CD4-positive, alpha-beta T cell (primary cell): Measurements from ENCODE around the gene HLA-F. TPM values are rescaled to one million over a fixed set of nuclear protein-coding genes. Genes with fewer than 3 reads are reported as not detected.

ENCODE experiments used
- ATAC-seq: fragments of 200-7000 bp; cut with Tn5 transposase; one replicate; pipeline ENCODE4 v1.10.0; 2022; ENCODE audit warnings: mild to moderate bottlenecking; ENCODE audit not compliant: poor library complexity
- CTCF ChIA-PET: fragments of 350-600 bp; sonication (Branson Sonifier 250); formaldehyde crosslinking; loops from one replicate; lab custom pipeline; 2021; ENCODE audit warnings: antibody characterized with exemption, inconsistent platforms; lab: Charles Lee
- POLR2A ChIA-PET: fragments of 350-600 bp; sonication (Branson Sonifier 250); formaldehyde crosslinking; loops from one replicate; lab custom pipeline; 2021; ENCODE audit warnings: antibody characterized with exemption, inconsistent platforms; lab: Charles Lee
- DNase-seq, 14 experiments: peaks; one replicate each; pipeline ENCODE4 v3.0.0-alpha.2; 2013 to 2020; ENCODE audit warnings: mixed read lengths in 2 of 14
- H3K27ac ChIP-seq, 2 donors: one replicate each; pipeline versions ENCODE4 v1.5.1 to v1.7.0; 2013; ENCODE audit warnings: low read length in 2 of 2, low read depth in 1 of 2, mild to moderate bottlenecking in 1 of 2
- H3K27me3 ChIP-seq, 2 experiments: 1 replicate in 1 of 2; 2 replicates in 1 of 2; pipeline versions ENCODE4 v1.6.1 to v1.7.0; 2013; ENCODE audit warnings: low read length in 2 of 2, control low read depth in 1 of 2, mild to moderate bottlenecking in 1 of 2, moderate library complexity in 1 of 2; ENCODE audit not compliant: insufficient read depth in 2 of 2, control insufficient read depth in 1 of 2
- H3K36me3 ChIP-seq: one replicate; pipeline ENCODE4 v1.6.1; 2013; ENCODE audit warnings: low read length, control low read depth; ENCODE audit not compliant: insufficient read depth
- H3K4me1 ChIP-seq: one replicate; pipeline ENCODE4 v1.6.1; 2013; ENCODE audit warnings: low read length, control low read depth; ENCODE audit not compliant: insufficient read depth
- H3K4me3 ChIP-seq: one replicate; pipeline ENCODE4 v1.5.1; 2013; ENCODE audit warnings: mild to moderate bottlenecking, low read length, moderate library complexity
- H3K9me3 ChIP-seq, 2 experiments: 1 replicate in 1 of 2; 2 replicates in 1 of 2; pipeline versions ENCODE4 v1.6.1 to v1.7.0; 2013; ENCODE audit warnings: low read length in 2 of 2, mild to moderate bottlenecking in 2 of 2, control low read depth in 1 of 2, moderate library complexity in 1 of 2; ENCODE audit not compliant: control insufficient read depth in 1 of 2, insufficient read depth in 1 of 2
- H3K27ac Mint-ChIP-seq: one replicate; pipeline ENCODE4 v1.8.0; 2020; ENCODE audit warnings: mixed read lengths
- H3K27me3 Mint-ChIP-seq: one replicate; pipeline ENCODE4 v1.8.0; 2021; ENCODE audit warnings: mixed read lengths
- H3K36me3 Mint-ChIP-seq: one replicate; pipeline ENCODE4 v1.8.0; 2021; ENCODE audit warnings: low read depth, mixed read lengths
- H3K4me1 Mint-ChIP-seq: one replicate; pipeline ENCODE4 v1.8.0; 2021; ENCODE audit warnings: low read depth, mixed read lengths
- H3K4me3 Mint-ChIP-seq: one replicate; pipeline ENCODE4 v1.8.0; 2020; ENCODE audit warnings: mild to moderate bottlenecking, mixed read lengths
- H3K9me3 Mint-ChIP-seq: one replicate; pipeline ENCODE4 v1.8.0; 2020; ENCODE audit warnings: mixed read lengths
- CTCF ChIP-seq: fragments of 200-600 bp; IDR thresholded peaks from one replicate; pipeline ENCODE4 v1.8.0; 2022; ENCODE audit warnings: antibody characterized with exemption, mild to moderate bottlenecking
- intact Hi-C, 2 experiments: fragments of 100-400 bp; cut with DNase I in 1 of 2; cut with micrococcal nuclease in 1 of 2; formaldehyde crosslinking; loops; one replicate each; pipeline versions ENCODE4 v1.15.1 to v1.9.0; 2023 to 2025; cut with DNase I, micrococcal nuclease
- total RNA-seq, 174 experiments: library from RNA in 2 of 174; stranded (reverse) in 2 of 174; gene quantifications; one replicate each; pipeline ENCODE4 v1.2.3 and lab custom pipeline; 2021 to 2026

Gene HLA-F
- total RNA-seq, 2 experiments from 2014 or later = 560 TPM

- no peaks in the 10 kb centered on the region for H3K27me3 Mint-ChIP-seq
- H3K9me3 Mint-ChIP-seq = no peaks in the 10 kb centered on the region
- Histone ChIP-seq H3K4me1 (peaks cover 42% of the 10 kb centered on the region), H3K9me3 (no peaks in the 10 kb centered on the region), H3K4me3 (no peak overlapping the region), H3K27ac (no peak overlapping the region), H3K36me3 (peaks cover 24% of the 10 kb centered on the region), H3K27me3 (no peaks in the 10 kb centered on the region)
- H3K4me1 Mint-ChIP-seq = peaks cover 46% of the 10 kb centered on the region
- POLR2A ChIA-PET = interaction anchor here (0.7 to 4.3 kb wide), 2 partner anchors 12 to 13 kb away, joined by 3 to 65 read pairs; no protein-coding TSS in a partner anchor
- H3K36me3 Mint-ChIP-seq = peaks cover 36% of the 10 kb centered on the region
- ATAC-seq = no peak
- intact Hi-C loops = loop anchor here (5.0 to 10.0 kb wide), 2 partner anchors 69 to 244 kb away; no protein-coding TSS in a partner anchor
- no peak overlapping the region for H3K27ac Mint-ChIP-seq
- CTCF ChIA-PET = interaction anchor here (0.8 to 2.7 kb wide), 3 partner anchors 12 to 67 kb away, joined by 3 to 17 read pairs (median 3); no protein-coding TSS in a partner anchor
- peak in 6 of 14 experiments; percentile 36 to 74 (median 58) for DNase-seq
- no peak overlapping the region for H3K4me3 Mint-ChIP-seq
- peak; percentile 32 for TF ChIP-seq CTCF
Measured at GRCh38 chr6:29720863-29721262, 2.4 kb upstream of the HLA-F start.

GRCh38 chr6:29723666-29724588 lies 693 bp downstream of the HLA-F start:
- no peaks in the 10 kb centered on the region for H3K27me3 Mint-ChIP-seq
- H3K4me3 Mint-ChIP-seq = peak overlapping the region; percentile 97
- peak overlapping the region; percentile 99 to 100 for H3K27ac ChIP-seq
- ChIA-PET POLR2A (interaction anchor here (4.3 kb wide), 1 partner anchor 15 kb away, joined by 65 read pairs; no protein-coding TSS in a partner anchor), CTCF (no interaction called here)
- intact Hi-C loops = loop anchor here (5.0 to 10.0 kb wide), 2 partner anchors 72 to 241 kb away; no protein-coding TSS in a partner anchor
- ATAC-seq (peak; percentile 28), DNase-seq (peak; percentile 49 to 88 (median 74))
- peaks cover 67% of the 10 kb centered on the region for H3K36me3 Mint-ChIP-seq
- H3K4me1 Mint-ChIP-seq = peaks cover 76% of the 10 kb centered on the region
- peaks cover 64% of the 10 kb centered on the region for H3K4me1 ChIP-seq
- no peaks in the 10 kb centered on the region for H3K9me3 Mint-ChIP-seq
- no peak for TF ChIP-seq CTCF
- peaks cover 54% of the 10 kb centered on the region for H3K36me3 ChIP-seq
- H3K27me3 ChIP-seq = no peaks in the 10 kb centered on the region
- H3K9me3 ChIP-seq = no peaks in the 10 kb centered on the region
- peak overlapping the region; percentile 95 for H3K27ac Mint-ChIP-seq
- H3K4me3 ChIP-seq = peak overlapping the region; percentile 100

GRCh38 chr6:29724937-29725869 lies 2.0 kb downstream of the HLA-F start:
- peaks cover 56% of the 10 kb centered on the region for H3K36me3 ChIP-seq
- H3K27me3 Mint-ChIP-seq = no peaks in the 10 kb centered on the region
- peak overlapping the region; percentile 100 for H3K4me3 ChIP-seq
- peaks cover 64% of the 10 kb centered on the region for H3K4me1 ChIP-seq
- no peak for TF ChIP-seq CTCF
- no peaks in the 10 kb centered on the region for H3K27me3 ChIP-seq
- peaks cover 71% of the 10 kb centered on the region for H3K36me3 Mint-ChIP-seq
- peak in 1 of 14 experiments; percentile 35 for DNase-seq
- intact Hi-C loops = loop anchor here (5.0 to 10.0 kb wide), 2 partner anchors 73 to 240 kb away; no protein-coding TSS in a partner anchor
- H3K4me1 Mint-ChIP-seq = peaks cover 89% of the 10 kb centered on the region
- POLR2A ChIA-PET = interaction anchor here (1.0 to 4.5 kb wide), 3 partner anchors 17 to 239 kb away, joined by 3 to 44 read pairs (median 22); no protein-coding TSS in a partner anchor
- CTCF ChIA-PET = interaction anchor here (1.4 to 1.7 kb wide), 3 partner anchors 25 to 75 kb away, joined by 4 to 6 read pairs (median 5); no protein-coding TSS in a partner anchor
- H3K9me3 Mint-ChIP-seq = no peaks in the 10 kb centered on the region
- no peaks in the 10 kb centered on the region for H3K9me3 ChIP-seq
- H3K4me3 Mint-ChIP-seq = peak overlapping the region; percentile 97
- H3K27ac Mint-ChIP-seq = peak overlapping the region; percentile 95
- ATAC-seq = no peak
- peak overlapping the region; percentile 99 to 100 for H3K27ac ChIP-seq
